Activated CD8-positive, alpha-beta memory T cell treated with anti-CD3 and anti-CD28 coated beads, Interleukin-2, amount 50 U/mL, for 24 hours (primary cell): Measurements from ENCODE around the gene OLAH.
"Not testable (repeated sequence)": the region's sequence is repeated elsewhere in the genome, so short reads cannot be mapped to it uniquely, and the experiment has no call there.

Experiments used
- DNase-seq: peaks from one replicate; pipeline ENCODE4 v3.0.0-alpha.2; 2020; ENCODE audit errors: extremely low read depth

Gene OLAH

GRCh38 chr10:15043674-15044073, at the start of gene OLAH:
OLAH (plus strand) TSS chr10:15043943; CDS start chr10:15047289, 3,346 bp downstream.
- no peak for DNase-seq

GRCh38 chr10:14995964-14996565, 47.7 kb upstream of the OLAH start:
- no peak for DNase-seq

- DNase-seq = not testable (repeated sequence)
These were observed 30.2 kb upstream of the OLAH start for GRCh38 chr10:15013530-15013929.

- DNase-seq = no peak
These were observed 28.3 kb upstream of the OLAH start for GRCh38 chr10:15015451-15015850.

GRCh38 chr10:15020966-15021365, 22.8 kb upstream of the OLAH start:
- DNase-seq = not testable (repeated sequence)

GRCh38 chr10:15023079-15023478, 20.7 kb upstream of the OLAH start:
- DNase-seq = not testable (repeated sequence)

GRCh38 chr10:15024017-15025004, 19.4 kb upstream of the OLAH start:
- not testable (repeated sequence) for DNase-seq

GRCh38 chr10:15025040-15025439, 18.7 kb upstream of the OLAH start:
- DNase-seq = not testable (repeated sequence)

GRCh38 chr10:15027741-15028140, 16.0 kb upstream of the OLAH start:
- DNase-seq = no peak

- DNase-seq = no peak
These were observed 8.1 kb upstream of the OLAH start for GRCh38 chr10:15035385-15036301.

GRCh38 chr10:15037691-15038090, 6.1 kb upstream of the OLAH start:
- DNase-seq = no peak

- no peak for DNase-seq
These were observed 5.3 kb upstream of the OLAH start for GRCh38 chr10:15038416-15038815.

GRCh38 chr10:15045380-15045779, 1.6 kb downstream of the OLAH start:
- DNase-seq = no peak

- no peak for DNase-seq
These were observed 2.9 kb downstream of the OLAH start for GRCh38 chr10:15046626-15047025.

- no peak for DNase-seq
These were observed 5.8 kb downstream of the OLAH start for GRCh38 chr10:15049533-15049932.

- no peak for DNase-seq
These were observed 8.4 kb downstream of the OLAH start for GRCh38 chr10:15052121-15052520.

- DNase-seq = no peak
These were observed 9.3 kb downstream of the OLAH start for GRCh38 chr10:15053061-15053460.

- DNase-seq = no peak
These were observed 14.9 kb downstream of the OLAH start for GRCh38 chr10:15058689-15059088.

GRCh38 chr10:15059914-15060313, 16.2 kb downstream of the OLAH start:
- no peak for DNase-seq

- DNase-seq = no peak
These were observed 16.9 kb downstream of the OLAH start for GRCh38 chr10:15060638-15061037.

GRCh38 chr10:15067154-15067553, 23.4 kb downstream of the OLAH start:
- no peak for DNase-seq

GRCh38 chr10:15068802-15069201, 25.1 kb downstream of the OLAH start:
- no peak for DNase-seq
